Stimulated activated CD4-positive, alpha-beta T cell treated with anti-CD3 and anti-CD28 coated beads, Interleukin-4, amount 100 ng/mL, for 24 hours (primary cell): Measurements from ENCODE around the gene CDKL4.
"Not testable (repeated sequence)": the region's sequence is repeated elsewhere in the genome, so short reads cannot be mapped to it uniquely, and the experiment has no call there.

Experiments used
- DNase-seq: peaks from one replicate; pipeline ENCODE4 v3.0.0-alpha.2; 2020

Gene CDKL4

DNA sequence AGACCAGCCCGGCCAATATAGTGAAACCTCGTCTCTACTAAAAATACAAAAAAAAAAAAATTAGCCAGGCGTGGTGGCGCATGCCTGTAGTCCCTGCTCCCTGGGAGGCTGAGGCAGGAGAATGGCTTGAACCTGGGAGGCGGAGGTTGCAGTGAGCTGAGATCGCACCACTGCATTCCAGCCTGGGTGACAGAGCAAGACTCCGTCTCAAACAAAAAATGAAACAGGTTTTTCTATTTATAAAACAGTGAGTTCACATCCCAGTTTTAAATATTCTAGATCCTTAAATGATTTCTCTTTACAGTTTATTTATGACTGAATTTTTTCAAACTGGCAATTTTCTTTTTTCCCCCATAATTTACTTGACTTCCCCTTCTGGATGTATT, 102.8 kb downstream of the CDKL4 start:
- not testable (repeated sequence) for DNase-seq

DNA sequence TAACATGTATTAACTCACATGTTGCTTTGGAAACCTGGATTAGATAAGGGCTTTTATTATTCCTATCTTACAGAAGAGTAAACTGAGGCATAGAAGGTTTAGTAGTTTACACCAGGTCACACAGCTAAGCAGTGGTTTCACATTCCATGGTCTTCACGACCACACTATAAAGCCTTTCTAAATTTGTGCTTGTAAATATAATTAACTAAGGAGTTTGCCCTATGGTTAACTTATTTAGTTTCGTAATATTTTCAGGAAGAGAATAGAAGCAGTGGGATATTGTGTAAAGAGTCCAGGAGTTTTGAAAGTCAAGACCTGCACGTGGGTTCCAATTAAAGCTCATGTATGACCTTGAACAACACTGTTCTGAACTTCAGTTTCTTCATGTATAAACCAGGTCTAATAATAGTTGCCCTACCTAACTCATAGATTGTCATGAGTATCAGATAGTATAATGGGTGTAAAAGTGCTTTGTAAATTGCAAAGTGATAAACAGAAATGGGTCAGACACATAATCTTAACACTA, 103.4 kb downstream of the CDKL4 start:
- no peak for DNase-seq

- no peak for DNase-seq
Measured at GRCh38 chr2:39139511-39140237, 104.1 kb downstream of the CDKL4 start.

- no peak for DNase-seq
Measured at GRCh38 chr2:39138837-39139211, 104.9 kb downstream of the CDKL4 start.

DNA sequence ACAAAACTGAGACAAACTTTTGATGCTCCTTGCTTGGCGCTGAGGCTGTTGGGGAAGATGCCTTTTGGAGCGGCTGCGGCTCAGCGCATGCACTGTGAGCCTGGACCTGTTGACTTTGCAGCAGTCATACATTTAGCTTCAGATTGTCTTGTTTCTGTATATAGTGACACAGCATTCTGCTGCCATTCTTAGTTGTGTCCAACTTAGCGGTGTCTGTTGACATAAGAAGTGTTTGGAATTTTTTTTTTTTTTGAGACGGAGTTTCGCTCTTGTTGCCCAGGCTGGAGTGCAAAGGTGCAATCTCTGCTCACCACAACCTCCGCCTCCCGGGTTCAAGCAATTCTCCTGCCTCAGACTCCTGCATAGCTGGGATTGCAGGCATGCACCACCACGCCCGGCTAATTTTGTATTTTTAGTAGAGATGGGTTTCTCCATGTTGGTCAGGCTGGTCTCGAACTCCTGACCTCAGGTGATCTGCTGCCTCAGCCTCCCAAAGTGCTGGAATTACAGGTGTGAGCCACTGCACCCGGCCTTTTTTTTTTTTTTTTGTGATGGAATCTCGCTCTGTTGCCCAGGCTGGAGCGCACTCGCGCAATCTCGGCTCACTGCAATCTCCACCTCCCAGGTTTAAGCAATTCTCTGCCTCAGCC, 105.5 kb downstream of the CDKL4 start:
- DNase-seq: not testable (repeated sequence)

GRCh38 chr2:39136799-39137198, 107.0 kb downstream of the CDKL4 start:
- no peak for DNase-seq

DNA sequence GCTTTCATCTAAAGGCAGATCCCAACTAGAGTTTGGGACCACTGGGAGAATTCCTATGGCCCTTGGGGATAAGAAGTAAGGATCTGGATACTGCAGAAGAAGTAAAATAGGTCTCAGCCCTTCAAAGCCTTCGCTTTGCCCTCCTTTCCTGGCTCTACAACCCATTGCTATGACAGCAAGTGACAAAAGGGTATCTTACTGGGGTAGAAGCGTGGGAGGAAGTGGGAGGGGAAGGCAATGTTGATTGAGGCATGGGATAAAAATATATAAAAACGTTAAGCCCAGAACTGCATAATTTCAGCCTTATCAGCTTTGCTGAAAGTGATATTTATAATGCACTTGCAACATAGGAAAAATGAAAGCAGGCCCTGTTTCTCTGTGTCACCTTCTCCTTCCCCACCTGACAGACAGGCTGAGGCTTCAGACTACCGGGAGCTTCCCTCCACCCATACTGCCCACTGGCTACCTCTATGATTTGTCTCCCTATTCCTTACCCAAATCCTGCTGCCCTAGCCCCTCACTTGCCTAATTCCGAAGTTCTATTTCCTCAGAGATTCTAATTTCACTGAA, 108.0 kb downstream of the CDKL4 start:
- DNase-seq: no peak

DNA sequence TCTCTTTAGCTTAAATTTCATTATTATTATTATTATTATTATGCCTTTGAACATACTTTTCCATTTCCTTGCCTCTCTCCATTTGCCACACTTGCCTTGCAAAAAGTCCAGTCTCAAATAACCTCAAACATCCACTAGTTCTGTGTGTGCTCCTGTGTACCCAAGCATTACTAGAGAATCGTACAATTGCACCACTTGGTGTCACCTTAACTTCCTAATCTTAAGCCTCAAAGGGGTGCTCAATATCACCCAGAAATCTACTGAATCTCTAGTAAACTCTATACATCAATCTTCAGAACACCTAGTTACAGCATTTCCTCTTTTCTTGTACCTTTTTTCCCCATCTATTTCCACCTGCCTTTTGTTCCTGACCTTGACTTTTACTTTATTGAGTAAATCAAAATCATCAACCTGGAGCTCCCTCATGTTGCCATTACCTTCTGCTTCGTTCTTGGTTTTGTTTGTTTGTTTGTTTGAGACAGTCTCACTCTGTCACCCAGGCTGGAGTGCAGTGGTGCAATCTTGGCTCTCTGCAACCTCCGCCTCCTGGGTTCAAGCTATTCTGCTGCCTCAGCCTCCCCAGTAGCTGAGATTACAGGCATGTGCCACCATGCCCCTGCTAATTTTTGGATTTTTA, 110.4 kb downstream of the CDKL4 start:
- no peak for DNase-seq

GRCh38 chr2:39128919-39129391, 114.8 kb downstream of the CDKL4 start:
- peak; percentile 80 for DNase-seq

GRCh38 chr2:39127973-39128372, 115.8 kb downstream of the CDKL4 start:
- peak; percentile 62 for DNase-seq
